ENCODE results near the gene ADRB2. TPM values are rescaled to one million over a fixed set of nuclear protein-coding genes. Genes with fewer than 3 reads are reported as not detected.

The ADRB2 gene
- total RNA-seq, 1 experiment from 2014 or later, result not detected

- CTCF ChIA-PET, result no interaction called here
These were observed 32.1 kb downstream of the ADRB2 start for GRCh38 chr5:148858547-148858946.

GRCh38 chr5:148859703-148860102 is 33.3 kb downstream of the ADRB2 start:
- CTCF ChIA-PET, result interaction anchor here (0.7 kb wide), 1 partner anchor 103 kb away, joined by 3 read pairs; no protein-coding TSS in a partner anchor
- Histone ChIP-seq H3K9me3 (no peaks in the 10 kb centered on the region), H3K4me1 (no peaks in the 10 kb centered on the region), H3K4me3 (ENCODE audit: low read depth, low read length) (no peak overlapping the region), H3K36me3 (ENCODE audit: control insufficient read depth, insufficient read depth, low read length) (no peaks in the 10 kb centered on the region), H3K27me3 (replicated peaks; ENCODE audit: control insufficient read depth, insufficient read depth, low read length) (no peaks in the 10 kb centered on the region; the same call in 1 of the 2 replicates)
- Mint-ChIP-seq H3K4me1 (ENCODE audit: low read depth, unreplicated experiment) (no peaks in the 10 kb centered on the region), H3K4me3 (ENCODE audit: unreplicated experiment) (no peak overlapping the region), H3K36me3 (ENCODE audit: insufficient read depth, unreplicated experiment) (no peaks in the 10 kb centered on the region), H3K27me3 (ENCODE audit: insufficient read depth, unreplicated experiment) (peaks cover 22% of the 10 kb centered on the region), H3K9me3 (ENCODE audit: unreplicated experiment) (no peaks in the 10 kb centered on the region), H3K27ac (ENCODE audit: unreplicated experiment) (no peak overlapping the region)
- POLR2A ChIA-PET, result no interaction called here
- intact Hi-C loops (cut with micrococcal nuclease; ENCODE audit: unreplicated experiment), result no loop called here
- DNase-seq, result no peak
- BruUV-seq (replicated peaks), result no TSS peak
- TF ChIP-seq CTCF (IDR thresholded peaks at IDR 0.05; ENCODE audit: insufficient read depth in 1 of 2, low read depth in 1 of 2, low read length in 1 of 2, severe bottlenecking in 1 of 2, unreplicated experiment in 1 of 2), result no peak

More at GRCh38 chr5:148858547-148858946, 32.1 kb downstream of the ADRB2 start:
- TF ChIP-seq CTCF (IDR thresholded peaks at IDR 0.05; ENCODE audit: insufficient read depth in 1 of 2, low read depth in 1 of 2, low read length in 1 of 2, severe bottlenecking in 1 of 2, unreplicated experiment in 1 of 2), result no peak
- BruUV-seq (replicated peaks), result no TSS peak
- Histone ChIP-seq H3K9me3 (no peaks in the 10 kb centered on the region), H3K4me3 (ENCODE audit: low read depth, low read length) (no peak overlapping the region), H3K36me3 (ENCODE audit: control insufficient read depth, insufficient read depth, low read length) (no peaks in the 10 kb centered on the region), H3K27me3 (replicated peaks; ENCODE audit: control insufficient read depth, insufficient read depth, low read length) (no peaks in the 10 kb centered on the region; the same call in 1 of the 2 replicates), H3K4me1 (no peaks in the 10 kb centered on the region)
- Mint-ChIP-seq H3K36me3 (ENCODE audit: insufficient read depth, unreplicated experiment) (no peaks in the 10 kb centered on the region), H3K27me3 (ENCODE audit: insufficient read depth, unreplicated experiment) (peaks cover 29% of the 10 kb centered on the region), H3K4me1 (ENCODE audit: low read depth, unreplicated experiment) (no peaks in the 10 kb centered on the region), H3K27ac (ENCODE audit: unreplicated experiment) (no peak overlapping the region), H3K9me3 (ENCODE audit: unreplicated experiment) (no peaks in the 10 kb centered on the region), H3K4me3 (ENCODE audit: unreplicated experiment) (no peak overlapping the region)
- intact Hi-C loops (cut with micrococcal nuclease; ENCODE audit: unreplicated experiment), result no loop called here
- POLR2A ChIA-PET, result no interaction called here
- no peak for DNase-seq

- Histone ChIP-seq H3K4me3 (ENCODE audit: low read depth, low read length) (no peak overlapping the region), H3K4me1 (no peaks in the 10 kb centered on the region), H3K36me3 (ENCODE audit: control insufficient read depth, insufficient read depth, low read length) (no peaks in the 10 kb centered on the region), H3K27me3 (replicated peaks; ENCODE audit: control insufficient read depth, insufficient read depth, low read length) (no peaks in the 10 kb centered on the region; the same call in 1 of the 2 replicates), H3K9me3 (no peaks in the 10 kb centered on the region)
- POLR2A ChIA-PET, result no interaction called here
- no peaks in the 10 kb centered on the region for H3K36me3 Mint-ChIP-seq (ENCODE audit: insufficient read depth, unreplicated experiment)
- peaks cover 20% of the 10 kb centered on the region for H3K27me3 Mint-ChIP-seq (ENCODE audit: insufficient read depth, unreplicated experiment)
- no peak overlapping the region for H3K27ac Mint-ChIP-seq (ENCODE audit: unreplicated experiment)
- H3K9me3 Mint-ChIP-seq (ENCODE audit: unreplicated experiment), result no peaks in the 10 kb centered on the region
- CTCF ChIA-PET, result interaction anchor here (0.7 kb wide), 1 partner anchor 102 kb away, joined by 3 read pairs; no protein-coding TSS in a partner anchor
- DNase-seq, result no peak
- no TSS peak for BruUV-seq (replicated peaks)
- no peak overlapping the region for H3K4me3 Mint-ChIP-seq (ENCODE audit: unreplicated experiment)
- TF ChIP-seq CTCF (IDR thresholded peaks at IDR 0.05; ENCODE audit: insufficient read depth in 1 of 2, low read depth in 1 of 2, low read length in 1 of 2, severe bottlenecking in 1 of 2, unreplicated experiment in 1 of 2), result no peak
- intact Hi-C loops (cut with micrococcal nuclease; ENCODE audit: unreplicated experiment), result no loop called here
- H3K4me1 Mint-ChIP-seq (ENCODE audit: low read depth, unreplicated experiment), result no peaks in the 10 kb centered on the region
These were observed 34.2 kb downstream of the ADRB2 start for GRCh38 chr5:148860599-148860998.
